ENCODE results near the gene ZNF205. TPM values are rescaled to one million over a fixed set of nuclear protein-coding genes. Genes with fewer than 3 reads are reported as not detected.
A peak's percentile ranks its signal among the peaks of the same experiment; 100 is the strongest.

The ZNF205 gene
- total and polyA plus RNA-seq, 2 of the 13 experiments (the other 11 are each of a cell fraction or from before 2014, with no cell fraction given), result 5.8 to 10.2 TPM

DNA sequence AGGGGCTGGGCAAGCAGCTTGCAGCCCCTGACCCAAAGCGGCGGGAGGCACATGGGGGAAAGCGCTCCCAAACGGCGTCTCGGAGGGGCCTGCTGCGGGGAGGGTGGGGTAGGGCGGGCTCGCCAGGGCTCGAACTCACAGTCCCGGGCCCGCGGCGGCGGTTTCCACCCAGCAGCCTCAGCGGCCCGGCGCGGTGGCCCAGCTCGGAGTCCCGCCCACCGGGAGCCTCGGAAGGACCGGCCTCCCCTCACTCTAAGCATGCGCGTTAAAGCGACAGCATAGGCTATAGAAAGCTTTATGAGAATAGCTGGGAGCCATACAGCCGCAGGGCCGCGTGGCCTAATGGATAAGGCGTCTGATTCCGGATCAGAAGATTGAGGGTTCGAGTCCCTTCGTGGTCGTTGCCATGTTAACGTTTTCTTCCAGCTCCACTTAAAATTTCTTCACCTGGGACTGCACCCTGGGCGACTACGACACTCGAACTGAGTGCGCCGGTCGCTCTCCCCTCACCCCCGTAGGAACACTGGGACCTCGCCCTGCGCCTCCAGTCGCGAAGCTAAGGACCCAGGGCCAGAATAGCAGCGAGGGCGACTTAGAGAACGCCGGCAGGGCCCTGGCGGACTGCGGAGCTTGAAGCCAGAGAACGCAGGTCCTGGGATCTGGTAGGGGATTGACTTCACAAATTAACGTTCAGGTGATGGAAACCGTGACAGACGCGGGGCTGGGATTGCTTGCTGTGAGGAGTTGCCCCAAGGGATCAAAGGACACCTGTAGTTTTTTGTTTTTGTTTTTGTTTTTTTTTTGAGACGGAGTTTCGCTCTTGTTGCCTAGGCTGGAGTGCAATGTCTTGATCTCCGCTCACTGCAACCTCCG lies 38.2 kb downstream of the ZNF205 start (continued):
- peak; percentile 83 for TF ChIP-seq THAP11 (CRISPR knock-in tag; IDR thresholded peaks at IDR 0.05)
- TF ChIP-seq, protein P1, sequence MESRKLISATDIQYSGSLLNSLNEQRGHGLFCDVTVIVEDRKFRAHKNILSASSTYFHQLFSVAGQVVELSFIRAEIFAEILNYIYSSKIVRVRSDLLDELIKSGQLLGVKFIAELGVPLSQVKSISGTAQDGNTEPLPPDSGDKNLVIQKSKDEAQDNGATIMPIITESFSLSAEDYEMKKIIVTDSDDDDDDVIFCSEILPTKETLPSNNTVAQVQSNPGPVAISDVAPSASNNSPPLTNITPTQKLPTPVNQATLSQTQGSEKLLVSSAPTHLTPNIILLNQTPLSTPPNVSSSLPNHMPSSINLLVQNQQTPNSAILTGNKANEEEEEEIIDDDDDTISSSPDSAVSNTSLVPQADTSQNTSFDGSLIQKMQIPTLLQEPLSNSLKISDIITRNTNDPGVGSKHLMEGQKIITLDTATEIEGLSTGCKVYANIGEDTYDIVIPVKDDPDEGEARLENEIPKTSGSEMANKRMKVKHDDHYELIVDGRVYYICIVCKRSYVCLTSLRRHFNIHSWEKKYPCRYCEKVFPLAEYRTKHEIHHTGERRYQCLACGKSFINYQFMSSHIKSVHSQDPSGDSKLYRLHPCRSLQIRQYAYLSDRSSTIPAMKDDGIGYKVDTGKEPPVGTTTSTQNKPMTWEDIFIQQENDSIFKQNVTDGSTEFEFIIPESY (CRISPR knock-in tag; IDR thresholded peaks at IDR 0.05), result peak; percentile 26; the same call in 1 of the 2 replicates
- TF ChIP-seq, protein P2, sequence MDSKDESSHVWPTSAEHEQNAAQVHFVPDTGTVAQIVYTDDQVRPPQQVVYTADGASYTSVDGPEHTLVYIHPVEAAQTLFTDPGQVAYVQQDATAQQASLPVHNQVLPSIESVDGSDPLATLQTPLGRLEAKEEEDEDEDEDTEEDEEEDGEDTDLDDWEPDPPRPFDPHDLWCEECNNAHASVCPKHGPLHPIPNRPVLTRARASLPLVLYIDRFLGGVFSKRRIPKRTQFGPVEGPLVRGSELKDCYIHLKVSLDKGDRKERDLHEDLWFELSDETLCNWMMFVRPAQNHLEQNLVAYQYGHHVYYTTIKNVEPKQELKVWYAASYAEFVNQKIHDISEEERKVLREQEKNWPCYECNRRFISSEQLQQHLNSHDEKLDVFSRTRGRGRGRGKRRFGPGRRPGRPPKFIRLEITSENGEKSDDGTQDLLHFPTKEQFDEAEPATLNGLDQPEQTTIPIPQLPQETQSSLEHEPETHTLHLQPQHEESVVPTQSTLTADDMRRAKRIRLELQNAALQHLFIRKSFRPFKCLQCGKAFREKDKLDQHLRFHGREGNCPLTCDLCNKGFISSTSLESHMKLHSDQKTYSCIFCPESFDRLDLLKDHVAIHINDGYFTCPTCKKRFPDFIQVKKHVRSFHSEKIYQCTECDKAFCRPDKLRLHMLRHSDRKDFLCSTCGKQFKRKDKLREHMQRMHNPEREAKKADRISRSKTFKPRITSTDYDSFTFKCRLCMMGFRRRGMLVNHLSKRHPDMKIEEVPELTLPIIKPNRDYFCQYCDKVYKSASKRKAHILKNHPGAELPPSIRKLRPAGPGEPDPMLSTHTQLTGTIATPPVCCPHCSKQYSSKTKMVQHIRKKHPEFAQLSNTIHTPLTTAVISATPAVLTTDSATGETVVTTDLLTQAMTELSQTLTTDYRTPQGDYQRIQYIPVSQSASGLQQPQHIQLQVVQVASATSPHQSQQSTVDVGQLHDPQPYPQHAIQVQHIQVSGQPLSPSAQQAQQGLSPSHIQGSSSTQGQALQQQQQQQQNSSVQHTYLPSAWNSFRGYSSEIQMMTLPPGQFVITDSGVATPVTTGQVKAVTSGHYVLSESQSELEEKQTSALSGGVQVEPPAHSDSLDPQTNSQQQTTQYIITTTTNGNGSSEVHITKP (CRISPR knock-in tag; IDR thresholded peaks at IDR 0.05; ENCODE audit: low read depth), result 0 out of 2 replicates have a peak, but pooled peaks have one; percentile 61
- TF ChIP-seq ZNF781 (CRISPR knock-in tag; IDR thresholded peaks at IDR 0.05; ENCODE audit: borderline replicate concordance, not compliant biosample characterization), result peak; percentile 30
- TF ChIP-seq FLYWCH1 (CRISPR knock-in tag; IDR thresholded peaks at IDR 0.05), result no peak
- TF ChIP-seq REPIN1 (CRISPR knock-in tag; IDR thresholded peaks at IDR 0.05; ENCODE audit: borderline replicate concordance, low read depth), result peak; percentile 69; the same call in 1 of the 2 replicates
- TF ChIP-seq YEATS2 (CRISPR knock-in tag; IDR thresholded peaks at IDR 0.05; ENCODE audit: borderline replicate concordance), result peak; percentile 52; the same call in 1 of the 2 replicates
- no peak; the same call in 1 of the 2 replicates for TF ChIP-seq SOX13 (IDR thresholded peaks at IDR 0.05)
- peak in 1 of 2 experiments; percentile 63; a peak in 2 of 4 replicates for TF ChIP-seq SOX13 (CRISPR knock-in tag; conservative IDR thresholded peaks at IDR 0.05 in 1 of 2, IDR thresholded peaks at IDR 0.05 in 1 of 2)
- peak; percentile 89 for TF ChIP-seq KDM2A (CRISPR knock-in tag; IDR thresholded peaks at IDR 0.05; ENCODE audit: borderline replicate concordance, low read depth)
- TF ChIP-seq ZNF431 (CRISPR knock-in tag; IDR thresholded peaks at IDR 0.05; ENCODE audit: borderline replicate concordance, low read depth), result no peak
- TF ChIP-seq SSRP1 (CRISPR knock-in tag; IDR thresholded peaks at IDR 0.05), result peak; percentile 98
- TF ChIP-seq, protein P3, sequence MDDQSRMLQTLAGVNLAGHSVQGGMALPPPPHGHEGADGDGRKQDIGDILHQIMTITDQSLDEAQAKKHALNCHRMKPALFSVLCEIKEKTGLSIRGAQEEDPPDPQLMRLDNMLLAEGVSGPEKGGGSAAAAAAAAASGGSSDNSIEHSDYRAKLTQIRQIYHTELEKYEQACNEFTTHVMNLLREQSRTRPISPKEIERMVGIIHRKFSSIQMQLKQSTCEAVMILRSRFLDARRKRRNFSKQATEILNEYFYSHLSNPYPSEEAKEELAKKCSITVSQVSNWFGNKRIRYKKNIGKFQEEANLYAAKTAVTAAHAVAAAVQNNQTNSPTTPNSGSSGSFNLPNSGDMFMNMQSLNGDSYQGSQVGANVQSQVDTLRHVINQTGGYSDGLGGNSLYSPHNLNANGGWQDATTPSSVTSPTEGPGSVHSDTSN (CRISPR knock-in tag; IDR thresholded peaks at IDR 0.05; ENCODE audit: borderline replicate concordance), result 0 out of 2 replicates have a peak, but pooled peaks have one; percentile 33
- TF ChIP-seq ZNF777 (CRISPR knock-in tag; IDR thresholded peaks at IDR 0.05), result peak; percentile 39; the same call in 1 of the 2 replicates
- TF ChIP-seq TGIF2 (CRISPR knock-in tag; IDR thresholded peaks at IDR 0.05), result peak; percentile 70; the same call in 1 of the 2 replicates
- TF ChIP-seq RAD21 (CRISPR knock-in tag; IDR thresholded peaks at IDR 0.05), result peak; percentile 42; the same call in 1 of the 2 replicates
- no peak for TF ChIP-seq SATB2 (CRISPR knock-in tag; IDR thresholded peaks at IDR 0.05)
- TF ChIP-seq, protein P4, sequence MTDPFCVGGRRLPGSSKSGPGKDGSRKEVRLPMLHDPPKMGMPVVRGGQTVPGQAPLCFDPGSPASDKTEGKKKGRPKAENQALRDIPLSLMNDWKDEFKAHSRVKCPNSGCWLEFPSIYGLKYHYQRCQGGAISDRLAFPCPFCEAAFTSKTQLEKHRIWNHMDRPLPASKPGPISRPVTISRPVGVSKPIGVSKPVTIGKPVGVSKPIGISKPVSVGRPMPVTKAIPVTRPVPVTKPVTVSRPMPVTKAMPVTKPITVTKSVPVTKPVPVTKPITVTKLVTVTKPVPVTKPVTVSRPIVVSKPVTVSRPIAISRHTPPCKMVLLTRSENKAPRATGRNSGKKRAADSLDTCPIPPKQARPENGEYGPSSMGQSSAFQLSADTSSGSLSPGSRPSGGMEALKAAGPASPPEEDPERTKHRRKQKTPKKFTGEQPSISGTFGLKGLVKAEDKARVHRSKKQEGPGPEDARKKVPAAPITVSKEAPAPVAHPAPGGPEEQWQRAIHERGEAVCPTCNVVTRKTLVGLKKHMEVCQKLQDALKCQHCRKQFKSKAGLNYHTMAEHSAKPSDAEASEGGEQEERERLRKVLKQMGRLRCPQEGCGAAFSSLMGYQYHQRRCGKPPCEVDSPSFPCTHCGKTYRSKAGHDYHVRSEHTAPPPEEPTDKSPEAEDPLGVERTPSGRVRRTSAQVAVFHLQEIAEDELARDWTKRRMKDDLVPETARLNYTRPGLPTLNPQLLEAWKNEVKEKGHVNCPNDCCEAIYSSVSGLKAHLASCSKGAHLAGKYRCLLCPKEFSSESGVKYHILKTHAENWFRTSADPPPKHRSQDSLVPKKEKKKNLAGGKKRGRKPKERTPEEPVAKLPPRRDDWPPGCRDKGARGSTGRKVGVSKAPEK (CRISPR knock-in tag; IDR thresholded peaks at IDR 0.05; ENCODE audit: borderline replicate concordance), result peak; percentile 37; the same call in 1 of the 2 replicates

Measured in HepG2 (cell line).